HG03575 (cell line): ENCODE data around the gene IL5RA.

Experiments used
- ATAC-seq: cut with Tn5 transposase; IDR thresholded peaks from one replicate; pipeline ENCODE4 v1.9.1; 2021; ENCODE audit not compliant: unreplicated experiment, insufficient number of reproducible peaks, low FRiP score; ENCODE audit errors: extremely low read depth

IL5RA gene, protein sequence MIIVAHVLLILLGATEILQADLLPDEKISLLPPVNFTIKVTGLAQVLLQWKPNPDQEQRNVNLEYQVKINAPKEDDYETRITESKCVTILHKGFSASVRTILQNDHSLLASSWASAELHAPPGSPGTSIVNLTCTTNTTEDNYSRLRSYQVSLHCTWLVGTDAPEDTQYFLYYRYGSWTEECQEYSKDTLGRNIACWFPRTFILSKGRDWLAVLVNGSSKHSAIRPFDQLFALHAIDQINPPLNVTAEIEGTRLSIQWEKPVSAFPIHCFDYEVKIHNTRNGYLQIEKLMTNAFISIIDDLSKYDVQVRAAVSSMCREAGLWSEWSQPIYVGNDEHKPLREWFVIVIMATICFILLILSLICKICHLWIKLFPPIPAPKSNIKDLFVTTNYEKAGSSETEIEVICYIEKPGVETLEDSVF

DNA sequence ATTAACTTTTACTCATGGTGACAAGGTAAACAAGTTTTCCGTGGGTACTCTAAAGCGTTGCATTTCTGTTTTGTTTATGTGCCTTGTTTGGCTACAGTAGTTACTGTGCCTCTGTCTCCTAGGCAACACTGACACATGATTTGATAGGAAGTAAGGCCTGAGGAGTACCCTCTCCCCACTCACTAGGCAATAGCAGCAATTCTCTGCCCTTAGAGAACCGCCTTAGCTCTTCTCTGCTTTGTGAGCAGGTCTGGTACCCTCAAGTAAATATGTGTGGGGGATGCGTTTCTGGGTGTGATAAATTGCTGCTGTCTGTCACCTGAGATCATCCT is at the start of gene IL5RA:
Gene IL5RA (minus strand): TSS at position 76 of the 332 bp plus-strand sequence. CDS start 5,390 bp downstream, outside the sequence.
- ATAC-seq = peak; percentile 47

DNA sequence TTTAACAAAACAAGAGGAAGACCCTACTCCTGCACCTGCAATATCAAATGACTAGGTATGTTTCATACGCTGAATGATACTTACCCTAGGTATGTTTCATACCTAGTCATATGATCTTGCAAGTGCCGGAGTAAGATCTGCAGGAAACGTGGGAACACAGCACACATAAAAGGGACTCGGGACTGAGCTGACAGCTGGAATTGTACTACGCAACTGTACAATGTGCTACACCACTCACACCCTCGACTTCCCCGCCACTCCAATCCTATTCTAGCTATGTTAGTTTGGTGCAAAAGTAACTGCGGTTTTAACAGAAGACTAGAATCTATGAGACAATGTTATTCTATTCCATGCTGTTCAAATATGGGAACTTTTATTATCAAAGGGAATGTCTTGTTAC is 47.3 kb upstream of the IL5RA start:
- ATAC-seq = no peak

DNA sequence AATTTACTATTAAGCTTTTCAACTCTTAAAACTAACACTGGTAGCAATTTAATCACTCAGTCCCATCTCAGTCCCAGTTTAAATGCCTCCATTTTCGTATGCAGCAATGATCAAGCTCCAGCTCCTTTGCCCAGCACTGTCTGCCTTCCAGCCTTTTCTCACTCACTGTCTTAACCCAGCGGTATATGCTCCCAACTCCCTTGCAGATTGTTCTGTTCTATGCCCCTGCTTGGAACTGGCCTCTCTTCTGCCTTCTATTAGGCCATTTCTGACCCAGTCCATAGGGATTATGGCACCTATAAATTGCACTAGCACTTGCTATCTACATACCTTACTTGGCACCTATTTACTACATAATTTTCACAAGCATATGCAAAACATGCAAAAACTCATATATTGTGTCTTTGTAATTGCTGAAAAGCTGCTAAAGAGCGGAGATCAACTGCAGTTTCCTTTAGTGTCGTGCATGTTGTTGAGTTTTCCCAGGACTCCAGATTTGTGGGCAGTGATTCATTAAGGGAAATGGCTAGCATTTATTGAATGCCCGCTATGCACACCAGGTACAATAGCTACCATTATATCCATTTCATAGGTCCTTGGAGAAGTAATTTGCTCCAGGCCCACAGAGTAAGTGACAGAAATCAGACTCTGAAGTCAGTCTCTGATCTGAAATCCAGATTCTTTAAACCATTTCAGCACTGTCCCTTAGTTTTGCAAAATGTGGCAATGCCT is 44.9 kb upstream of the IL5RA start:
- ATAC-seq = no peak

DNA sequence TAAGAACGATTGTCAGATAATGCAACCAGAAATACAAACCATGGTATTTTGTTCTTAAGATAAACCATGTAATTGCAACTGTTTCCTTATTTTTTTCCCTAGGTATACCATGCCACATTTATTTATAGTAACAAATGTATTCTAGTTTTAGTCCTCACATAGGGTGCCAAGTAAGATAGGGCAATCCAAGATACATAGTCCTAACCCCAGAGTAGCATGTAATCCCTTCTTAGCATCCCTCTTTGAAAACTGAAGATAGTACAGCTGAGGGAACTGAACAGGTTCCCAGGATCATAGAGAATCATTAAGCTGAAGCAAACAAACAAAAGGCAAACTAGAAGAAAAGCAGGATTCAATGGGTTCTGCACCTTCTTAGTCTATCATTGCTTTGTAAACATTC is 41.3 kb upstream of the IL5RA start:
- ATAC-seq = no peak

DNA sequence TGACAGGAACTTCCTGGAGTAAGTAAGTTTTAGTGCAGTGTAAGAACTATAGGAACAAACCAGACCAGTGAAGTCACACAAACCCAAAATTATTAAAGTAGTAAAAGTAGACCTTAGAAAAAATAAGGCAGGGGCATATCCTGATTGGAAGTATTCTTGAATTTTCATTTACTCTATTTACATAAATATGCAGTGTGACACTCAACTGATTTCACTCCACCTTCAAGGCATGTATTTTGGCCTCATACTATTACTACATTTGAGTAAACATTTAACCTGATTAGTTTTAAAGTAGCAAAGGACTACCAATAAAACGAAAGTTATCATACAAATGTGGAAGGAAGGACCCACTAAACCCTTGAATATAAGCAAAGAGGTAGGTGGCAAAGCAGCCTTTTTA is 39.4 kb upstream of the IL5RA start:
- no peak for ATAC-seq

DNA sequence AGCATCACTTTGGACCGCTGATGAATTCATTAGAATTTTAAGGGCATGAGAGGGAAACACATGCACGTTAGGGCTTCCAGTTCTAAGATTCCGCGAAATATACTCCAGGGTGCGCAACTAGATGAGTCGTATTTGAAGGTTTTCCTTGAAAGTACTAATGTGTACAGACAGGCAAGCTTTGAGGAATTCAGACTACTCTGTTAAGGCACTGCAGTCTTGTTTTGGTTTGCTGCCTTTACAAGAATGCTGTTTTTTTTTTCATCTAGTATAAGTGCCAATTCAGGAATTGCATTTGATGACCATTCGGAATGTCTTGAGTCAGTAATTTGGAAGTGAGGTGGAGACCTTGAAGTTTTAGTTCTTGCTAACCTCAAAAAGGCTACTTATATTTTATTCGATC is 35.7 kb upstream of the IL5RA start:
- ATAC-seq = no peak

DNA sequence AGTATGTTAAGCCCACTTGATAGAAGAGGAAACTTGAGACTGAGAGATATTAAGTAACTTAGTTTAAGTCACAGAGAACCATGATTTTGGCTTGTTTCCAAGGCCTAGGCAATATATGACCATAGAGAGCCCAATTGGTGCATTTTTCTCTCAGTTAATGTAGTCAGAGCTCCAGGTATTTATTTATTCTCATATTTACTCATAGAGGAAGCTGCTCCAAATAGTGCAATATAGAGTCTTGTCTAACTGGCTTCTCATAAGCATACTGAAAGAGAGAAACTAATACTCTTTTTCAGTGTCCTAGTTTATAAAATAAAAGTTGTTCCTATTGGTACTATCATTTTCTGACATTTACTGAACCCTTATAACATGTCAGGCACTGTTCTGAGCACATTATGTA is 31.8 kb upstream of the IL5RA start:
- ATAC-seq = no peak

DNA sequence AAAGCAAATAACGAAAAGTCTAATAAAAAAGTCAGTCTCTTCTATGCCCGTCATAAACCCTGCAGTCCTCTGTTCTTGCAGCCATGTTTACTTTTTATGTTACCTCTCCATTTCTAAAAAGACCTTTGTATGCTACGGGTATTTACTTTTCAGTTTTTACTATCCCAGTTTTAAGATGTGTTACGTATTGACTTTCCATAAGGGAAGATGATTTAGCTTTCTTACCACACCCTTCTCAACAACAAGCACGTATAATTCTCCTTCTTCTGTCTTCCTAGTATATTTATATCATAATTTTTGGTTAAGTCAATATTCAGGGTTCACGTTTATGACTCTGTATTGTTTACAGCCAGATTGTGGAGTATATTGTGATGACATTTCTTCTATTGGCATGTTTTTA is 27.4 kb upstream of the IL5RA start:
- ATAC-seq = no peak

DNA sequence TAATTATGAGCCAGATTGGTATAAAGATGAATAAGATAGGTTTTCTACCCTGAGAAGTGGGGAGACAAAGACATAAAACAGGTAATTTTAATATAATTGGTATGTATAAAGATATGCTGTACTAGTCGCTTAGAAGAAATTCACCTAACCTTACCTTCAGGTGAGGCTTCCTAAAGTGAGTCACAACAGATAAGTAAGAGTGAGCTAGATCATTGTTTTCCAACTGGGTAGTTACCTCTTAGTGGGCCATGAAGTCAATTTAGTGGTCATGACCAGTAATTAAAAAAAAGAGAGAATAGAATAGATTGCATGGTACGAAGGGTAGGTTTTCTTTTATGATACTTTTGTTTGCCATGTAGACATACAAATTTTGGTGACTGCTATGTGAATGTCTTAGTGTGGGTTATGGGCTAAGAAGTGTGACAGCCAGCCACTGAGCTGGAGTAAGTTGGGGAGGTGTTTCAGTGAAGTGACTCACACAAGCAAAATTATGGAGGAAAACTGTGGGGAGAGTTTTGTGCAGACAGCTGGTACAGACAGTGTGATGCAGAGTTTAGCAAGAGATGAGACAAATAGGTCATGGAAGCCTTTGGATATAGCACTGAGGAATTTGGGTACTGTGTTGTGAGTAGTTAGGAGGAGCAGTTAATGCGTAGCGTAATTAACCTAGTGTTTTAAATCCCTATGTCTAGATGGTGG is 24.7 kb upstream of the IL5RA start:
- no peak for ATAC-seq

DNA sequence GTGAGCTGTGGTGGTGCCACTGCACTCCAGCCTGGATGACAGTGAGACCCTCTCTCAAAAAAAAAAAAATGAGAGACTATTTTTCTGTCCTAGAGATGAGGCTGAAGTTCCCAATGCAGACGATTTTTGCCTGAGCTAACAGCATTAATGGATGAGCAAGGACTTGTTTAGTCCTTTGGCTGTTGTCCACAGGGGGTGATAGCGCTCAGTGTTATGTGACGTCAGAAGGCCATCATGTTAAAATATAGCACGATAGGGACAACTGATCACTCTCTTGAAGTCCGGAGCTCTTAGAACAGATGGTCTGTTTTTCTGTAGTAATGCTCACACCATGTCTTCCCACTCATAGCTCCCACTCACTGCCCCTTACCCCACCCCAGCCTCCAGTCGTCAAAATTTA is 23.3 kb upstream of the IL5RA start:
- ATAC-seq = no peak

DNA sequence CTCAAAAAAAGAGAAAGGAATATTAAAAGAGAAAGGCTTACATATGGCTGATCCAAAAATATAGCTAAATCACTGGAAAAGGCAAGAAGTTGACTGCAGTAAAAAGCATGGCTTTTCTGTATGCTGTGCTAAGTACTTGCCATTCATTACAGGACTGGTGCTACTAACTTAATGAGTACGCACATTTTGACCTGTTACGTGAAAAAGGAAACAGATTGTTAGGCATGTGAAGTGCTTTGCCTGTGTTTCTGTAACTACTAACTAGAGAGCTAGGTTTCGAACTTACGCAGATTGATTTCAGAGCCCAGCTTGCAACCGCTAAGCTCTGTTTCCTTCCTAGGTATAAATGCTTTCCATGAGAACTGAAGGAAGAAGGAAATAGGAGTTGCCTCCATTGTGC is 19.4 kb upstream of the IL5RA start:
- no peak for ATAC-seq

DNA sequence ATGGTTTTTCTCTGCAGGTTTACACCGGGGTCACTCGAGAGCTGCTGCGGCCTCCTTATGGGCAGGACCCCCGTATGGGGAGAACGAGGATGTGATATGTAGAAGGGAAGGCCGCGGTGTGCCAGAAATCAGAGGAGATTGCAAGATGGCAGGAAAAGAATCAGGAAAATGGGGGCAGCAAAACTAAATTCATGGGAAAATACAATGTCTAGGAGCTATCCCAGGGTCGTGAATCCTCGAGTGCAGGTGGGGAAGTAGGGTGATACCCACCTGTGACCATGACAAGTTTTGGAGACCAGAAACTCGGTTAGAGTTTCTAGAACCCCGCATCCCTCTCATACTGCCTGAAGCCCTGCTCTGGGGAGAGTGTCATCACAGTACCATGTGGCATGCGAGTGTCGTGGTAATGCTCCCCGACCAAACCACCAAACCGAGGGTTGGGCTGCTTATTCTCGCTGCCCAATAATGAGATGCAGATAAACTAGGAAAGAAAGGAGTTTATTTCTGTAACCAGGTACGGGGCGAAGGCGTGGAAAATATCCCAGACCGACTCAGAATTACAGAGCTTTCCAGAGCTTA is 17.3 kb upstream of the IL5RA start:
- ATAC-seq = no peak

DNA sequence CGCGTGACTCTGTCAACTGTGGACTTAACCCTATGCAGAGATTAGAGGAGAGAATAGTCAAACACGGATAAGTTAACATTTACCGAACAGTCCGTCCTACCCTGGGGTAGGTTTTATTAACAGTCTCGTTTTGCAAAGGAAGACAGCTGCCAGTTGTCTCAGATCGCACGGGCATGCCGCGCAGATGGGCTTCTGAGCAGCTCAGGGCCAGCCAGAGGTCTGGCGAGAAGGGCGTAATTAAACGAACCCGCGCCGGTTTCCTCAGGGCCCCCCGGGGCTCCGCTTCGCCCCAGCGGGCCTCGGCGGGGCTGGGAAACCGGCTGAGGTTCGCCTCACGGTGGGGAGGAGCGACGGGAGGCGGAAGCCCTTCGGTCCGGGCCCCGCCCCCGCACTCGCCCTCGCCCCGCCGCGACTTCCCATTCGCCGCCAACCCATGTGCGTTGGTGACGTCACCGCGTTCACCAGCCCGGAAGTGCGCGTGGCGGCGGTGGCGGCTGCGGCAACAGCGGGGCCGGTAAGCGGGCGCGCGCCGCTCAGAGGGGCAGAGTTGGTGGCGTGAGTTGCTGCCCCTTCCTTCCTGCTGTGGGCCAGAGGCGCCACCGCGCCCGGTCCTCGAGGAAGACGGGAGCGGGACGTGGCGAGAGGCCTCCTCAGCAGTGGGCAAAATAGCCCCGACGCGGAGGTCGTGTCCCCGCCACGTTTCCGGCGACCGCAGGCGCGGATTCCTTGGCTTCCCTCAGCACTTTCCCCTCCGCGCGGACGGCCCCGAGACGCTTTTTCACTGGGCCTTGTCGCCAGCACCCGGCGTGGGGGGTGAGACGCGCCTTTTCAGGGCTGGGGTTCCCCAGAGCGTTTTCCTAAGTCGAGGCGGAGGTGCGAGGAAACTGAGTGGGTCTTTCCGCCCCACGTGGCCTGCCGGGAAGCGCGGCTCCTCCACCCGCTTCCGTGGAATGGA is 16.6 kb upstream of the IL5RA start, which contains the start of gene TRNT1:
Gene TRNT1 (plus strand): TSS at position 464 of the 955 bp plus-strand sequence. CDS start 2,101 bp downstream, outside the sequence.
- peak; percentile 71 for ATAC-seq

DNA sequence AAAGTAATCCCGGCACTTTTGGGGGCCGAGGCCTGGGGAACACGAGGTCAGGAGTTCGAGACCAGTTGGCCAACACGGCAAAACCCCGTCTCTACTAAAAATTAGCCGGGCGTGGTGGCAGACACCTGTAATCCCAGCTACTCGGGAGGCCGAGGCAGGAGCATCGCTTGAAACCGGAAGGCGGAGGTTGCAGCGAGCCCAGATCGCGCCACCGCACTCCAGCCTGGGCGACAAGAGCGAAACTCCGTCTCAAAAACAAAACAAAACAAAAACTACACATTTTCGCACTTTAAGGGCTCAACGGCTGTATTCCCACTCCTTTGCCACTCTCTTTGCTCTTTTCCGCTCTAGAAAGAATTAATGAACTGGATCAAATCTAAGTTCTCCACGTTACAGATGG is 15.8 kb upstream of the IL5RA start:
- no peak for ATAC-seq

DNA sequence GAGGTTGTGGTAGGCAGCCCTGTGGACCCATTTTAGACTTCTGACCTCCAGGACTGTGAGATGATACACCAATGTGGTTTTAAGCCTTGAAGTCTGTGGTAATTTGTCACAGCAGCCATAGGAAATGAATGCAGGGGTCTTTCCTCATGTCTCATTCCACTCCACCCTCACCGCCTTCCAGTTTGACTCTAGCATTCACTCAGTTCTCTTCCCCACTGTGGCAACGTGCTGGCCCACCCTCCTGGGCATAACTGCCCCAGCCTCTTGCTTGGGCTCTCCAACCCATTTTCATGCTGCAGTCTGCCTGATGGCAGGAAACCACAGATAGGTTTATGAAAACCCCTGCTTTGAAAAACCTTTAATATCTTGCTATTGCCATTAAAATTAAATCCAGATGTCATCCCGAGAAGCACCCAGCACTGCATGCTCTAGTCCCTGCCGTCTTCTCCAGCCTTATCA is 9.2 kb upstream of the IL5RA start:
- no peak for ATAC-seq

DNA sequence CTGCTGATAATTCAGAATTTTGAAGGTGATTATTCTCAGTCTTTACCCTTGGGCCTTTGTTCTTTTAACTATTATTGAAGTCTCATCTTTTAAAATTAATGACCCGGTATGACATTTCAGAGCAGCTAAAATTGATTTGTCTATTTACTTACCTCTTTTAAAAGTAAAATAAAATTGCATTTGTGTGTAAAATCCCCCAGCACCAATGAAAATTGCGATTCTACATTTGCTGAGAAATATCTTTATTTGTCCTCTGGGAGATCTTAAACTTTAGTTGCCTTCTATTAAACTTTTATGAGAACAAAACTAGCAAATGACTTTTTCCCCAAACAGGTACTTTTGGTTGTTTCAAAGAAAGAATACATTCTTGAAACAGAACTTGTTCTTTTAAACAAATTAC is 7.5 kb upstream of the IL5RA start:
- ATAC-seq = no peak

DNA sequence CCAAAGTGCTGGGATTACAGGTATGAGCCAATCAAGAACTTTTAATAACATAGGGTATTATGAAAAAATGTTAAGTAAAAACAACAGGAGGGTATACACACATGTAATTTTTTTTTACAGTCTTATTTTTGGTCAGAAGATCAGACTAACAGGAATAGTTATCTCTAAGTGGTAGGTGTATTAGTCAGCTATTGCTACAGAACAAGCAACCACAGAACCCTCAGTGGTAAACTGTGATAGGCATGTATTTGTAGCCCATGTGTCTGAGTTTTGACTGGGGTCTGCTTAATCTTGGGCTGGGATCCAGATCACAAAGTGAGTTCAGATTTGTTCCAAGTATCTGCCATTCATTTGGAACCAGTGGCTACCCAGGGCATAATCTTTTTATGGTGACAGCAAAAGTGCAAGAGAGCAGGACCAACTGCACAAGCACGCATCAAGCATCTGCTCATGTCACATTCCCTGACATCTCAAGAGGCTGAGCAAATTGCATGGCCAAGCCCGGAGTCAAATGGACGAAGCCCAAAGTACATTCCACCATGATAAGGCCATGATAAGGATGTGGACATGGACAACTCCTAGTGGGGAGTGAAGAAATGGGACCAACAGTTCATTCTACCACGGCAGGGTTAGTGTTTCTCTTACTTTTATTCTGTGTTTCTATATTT is 3.0 kb upstream of the IL5RA start:
- no peak for ATAC-seq
